HG03460 (cell line): ENCODE measurements around the gene XPR1.
"Not testable (repeated sequence)": the region's sequence is repeated elsewhere in the genome, so short reads cannot be mapped to it uniquely, and the experiment has no call there.

Source experiments
- ATAC-seq: cut with Tn5 transposase; IDR thresholded peaks from one replicate; pipeline ENCODE4 v1.9.1; 2021; ENCODE audit not compliant: unreplicated experiment

The XPR1 gene

GRCh38 chr1:180778782-180779398 is 147.1 kb downstream of the XPR1 start:
- ATAC-seq: no peak

GRCh38 chr1:180779584-180779983 is 147.8 kb downstream of the XPR1 start:
- no peak for ATAC-seq

- no peak for ATAC-seq
Observed at GRCh38 chr1:180781718-180782117, 149.9 kb downstream of the XPR1 start.

GRCh38 chr1:180785291-180785690 is 153.5 kb downstream of the XPR1 start:
- no peak for ATAC-seq

- ATAC-seq: no peak
Observed at GRCh38 chr1:180785887-180786286, 154.1 kb downstream of the XPR1 start.

GRCh38 chr1:180786624-180787023 is 154.8 kb downstream of the XPR1 start:
- ATAC-seq: no peak

- no peak for ATAC-seq
Observed at GRCh38 chr1:180787628-180788307, 155.9 kb downstream of the XPR1 start.

GRCh38 chr1:180789460-180789859 is 157.6 kb downstream of the XPR1 start:
- no peak for ATAC-seq

GRCh38 chr1:180791152-180791551 is 159.3 kb downstream of the XPR1 start:
- not testable (repeated sequence) for ATAC-seq

- ATAC-seq: no peak
Observed at GRCh38 chr1:180791806-180792205, 160.0 kb downstream of the XPR1 start.

- ATAC-seq: no peak
Observed at GRCh38 chr1:180793451-180793850, 161.6 kb downstream of the XPR1 start.

- no peak for ATAC-seq
Observed at GRCh38 chr1:180796897-180797640, 165.2 kb downstream of the XPR1 start.

GRCh38 chr1:180800945-180801344 is 169.1 kb downstream of the XPR1 start:
- ATAC-seq: no peak

- no peak for ATAC-seq
Observed at GRCh38 chr1:180802813-180803212, 171.0 kb downstream of the XPR1 start.

- no peak for ATAC-seq
Observed at GRCh38 chr1:180805316-180805715, 173.5 kb downstream of the XPR1 start.

GRCh38 chr1:180811298-180811697 is 179.5 kb downstream of the XPR1 start:
- no peak for ATAC-seq

- no peak for ATAC-seq
Observed at GRCh38 chr1:180811886-180812285, 180.1 kb downstream of the XPR1 start.

- no peak for ATAC-seq
Observed at GRCh38 chr1:180814258-180814657, 182.4 kb downstream of the XPR1 start.

GRCh38 chr1:180815188-180815587 is 183.4 kb downstream of the XPR1 start:
- ATAC-seq: no peak

- no peak for ATAC-seq
Observed at GRCh38 chr1:180816132-180816531, 184.3 kb downstream of the XPR1 start.

GRCh38 chr1:180821970-180822369 is 190.1 kb downstream of the XPR1 start:
- no peak for ATAC-seq

- not testable (repeated sequence) for ATAC-seq
Observed at GRCh38 chr1:180831507-180831906, 199.7 kb downstream of the XPR1 start.
